ENCODE measurements around the gene ZBTB47. TPM values are rescaled to one million over a fixed set of nuclear protein-coding genes. Genes with fewer than 3 reads are reported as not detected.

The ZBTB47 gene
- total and polyA plus RNA-seq, 10 of the 15 experiments (the other 5 are each of a cell fraction or from before 2014, with no cell fraction given) = 0.04 to 3.4 (median 1.0) TPM; not detected in 1

GRCh38 chr3:42697289-42698051 lies 44.0 kb downstream of the ZBTB47 start (continued):
- TF ChIP-seq ZBTB40 (IDR thresholded peaks at IDR 0.05; ENCODE audit: borderline replicate concordance) (no peak), MXI1 (IDR thresholded peaks at IDR 0.05; ENCODE audit: low read depth, low read length) (no peak), KAT2A (conservative IDR thresholded peaks at IDR 0.05; ENCODE audit: control insufficient read depth, low read depth, low read length) (no peak), ETV6 (conservative IDR thresholded peaks at IDR 0.05 in 1 of 2, IDR thresholded peaks at IDR 0.05 in 1 of 2; ENCODE audit: borderline replicate concordance in 1 of 2, low read depth in 1 of 2) (no peak), CHD4 (IDR thresholded peaks at IDR 0.05) (no peak), FOXM1 (IDR thresholded peaks at IDR 0.05; ENCODE audit: low read depth, low read length) (no peak), KLF5 (IDR thresholded peaks at IDR 0.05; ENCODE audit: partially characterized antibody) (no peak), ZNF592 (IDR thresholded peaks at IDR 0.05) (no peak), ZNF24 (IDR thresholded peaks at IDR 0.05) (no peak), BCLAF1 (IDR thresholded peaks at IDR 0.05) (no peak), ELK1 (IDR thresholded peaks at IDR 0.05; ENCODE audit: low read depth, low read length) (no peak), SRF (IDR thresholded peaks at IDR 0.05; ENCODE audit: low read depth in 2 of 2, low read length in 2 of 2) (no peak)

Measured in GM12878 (cell line).